A549 (cell line): ENCODE data around the gene KATNIP. TPM values are rescaled to one million over a fixed set of nuclear protein-coding genes. Genes with fewer than 3 reads are reported as not detected.

Experiments used
- ATAC-seq, 2 experiments: fragments of 200-7000 bp in 1 of 2; fragments of >200 bp in 1 of 2; cut with Nextera tagmentation in 1 of 2; cut with Tn5 transposase in 1 of 2; 3 replicates each; pipeline versions ENCODE4 v1.8.0 to v1.9.1; 2018 to 2020; ENCODE audit warnings: mild to moderate bottlenecking in 1 of 2, moderate library complexity in 1 of 2
- CTCF ChIA-PET: fragments of 300-600 bp; sonication (Branson Sonifier 250); formaldehyde crosslinking; extraction: SDS; loops from one replicate; lab custom pipeline; 2021; ENCODE audit warnings: antibody characterized with exemption, inconsistent platforms; lab: Yijun Ruan, JAX
- POLR2A ChIA-PET: fragments of 350-600 bp; formaldehyde crosslinking; extraction: SDS; loops from one replicate; lab custom pipeline; 2021; ENCODE audit warnings: antibody characterized with exemption, inconsistent platforms; lab: Yijun Ruan, JAX
- DNase-seq, 2 experiments: peaks; one replicate each; pipeline versions ENCODE4 v3.0.0 to v3.0.0-alpha.2; 2011 to 2016; ENCODE audit warnings: low read depth in 1 of 2, low spot score in 1 of 2
- FAIRE-seq: peaks from 2 replicates; lab custom pipeline; 2011; peaks lifted over from hg19 to GRCh38; lab: Jason Lieb, UNC
- H3K27ac ChIP-seq, 2 experiments: fragments of >200 bp; sonication (Bioruptor Twin); formaldehyde crosslinking; 3 replicates each; pipeline ENCODE4 v1.5.1; 2016 to 2017
- H3K4me1 ChIP-seq: fragments of >200 bp; sonication (Bioruptor Twin); formaldehyde crosslinking; 3 replicates; pipeline ENCODE4 v1.6.1; 2016
- H3K4me2 ChIP-seq: fragments of >200 bp; sonication (Bioruptor Twin); formaldehyde crosslinking; 3 replicates; pipeline ENCODE4 v1.6.1; 2016
- H3K4me3 ChIP-seq: fragments of >200 bp; sonication (Bioruptor Twin); formaldehyde crosslinking; 3 replicates; pipeline ENCODE4 v1.5.1; 2016
- H3K9me3 ChIP-seq: fragments of >200 bp; sonication (Bioruptor Twin); formaldehyde crosslinking; 3 replicates; pipeline ENCODE4 v1.6.1; 2016
- BCL3 ChIP-seq: fragments of >200 bp; sonication (Bioruptor Twin); formaldehyde crosslinking; IDR thresholded peaks from 3 replicates; pipeline ENCODE4 v1.6.1; 2016
- CBX8 ChIP-seq: fragments of 200-600 bp; sonication (generic); IDR thresholded peaks from 2 replicates; pipeline ENCODE4 v1.6.1; 2016
- CEBPB ChIP-seq, 2 experiments: fragments of >200 bp in 1 of 2; sonication (Bioruptor Twin) in 1 of 2; formaldehyde crosslinking in 1 of 2; IDR thresholded peaks; 2 replicates each; pipeline ENCODE4 v1.6.1; 2012 to 2016
- CHD2 ChIP-seq: fragments of 150-350 bp; IDR thresholded peaks from 2 replicates; pipeline ENCODE4 v1.6.1; 2014; ENCODE audit warnings: low read length; ENCODE audit not compliant: partially characterized antibody
- ELK1 ChIP-seq: fragments of 150-350 bp; IDR thresholded peaks from 2 replicates; pipeline ENCODE4 v1.6.1; 2014; ENCODE audit warnings: low read depth, mild to moderate bottlenecking, low read length
- FOSB ChIP-seq: fragments of 250-450 bp; sonication (Bioruptor Pico); IDR thresholded peaks from 2 replicates; pipeline ENCODE4 v1.5.0; 2020; ENCODE audit warnings: mild to moderate bottlenecking, moderate library complexity
- FOSL2 ChIP-seq, 2 experiments: fragments of 450-650 bp in 1 of 2; fragments of >200 bp in 1 of 2; sonication (Bioruptor Twin) in 1 of 2; formaldehyde crosslinking; IDR thresholded peaks; 2 replicates each; pipeline versions ENCODE4 v1.5.0 to v1.6.1; 2016 to 2020; ENCODE audit warnings: mild to moderate bottlenecking in 1 of 2, moderate library complexity in 1 of 2
- FOXS1 ChIP-seq: fragments of 250-450 bp; sonication (Bioruptor Pico); IDR thresholded peaks from 2 replicates; pipeline ENCODE4 v1.5.0; 2020; ENCODE audit warnings: mild to moderate bottlenecking, moderate library complexity
- GATA3 ChIP-seq: IDR thresholded peaks from 2 replicates; pipeline ENCODE4 v1.6.1; 2012; ENCODE audit warnings: borderline replicate concordance
- KDM5A ChIP-seq: fragments of 200-600 bp; sonication (generic); IDR thresholded peaks from 2 replicates; pipeline ENCODE4 v1.6.1; 2016; ENCODE audit warnings: antibody characterized with exemption, mild to moderate bottlenecking
- MAZ ChIP-seq: fragments of 150-350 bp; IDR thresholded peaks from 2 replicates; pipeline ENCODE4 v1.6.1; 2014; ENCODE audit warnings: antibody characterized with exemption, low read depth, low read length, borderline replicate concordance
- MYC ChIP-seq: IDR thresholded peaks from 2 replicates; pipeline ENCODE4 v1.6.1; 2012; ENCODE audit warnings: mild to moderate bottlenecking, inconsistent platforms, low read length, improper control_type of control experiment, borderline replicate concordance
- NPAS2 ChIP-seq: fragments of 250-450 bp; sonication (Bioruptor Pico); IDR thresholded peaks from 2 replicates; pipeline ENCODE4 v1.8.0; 2022; ENCODE audit warnings: mild to moderate bottlenecking, moderate library complexity, borderline replicate concordance
- PHF8 ChIP-seq: fragments of 200-600 bp; sonication (generic); IDR thresholded peaks from 2 replicates; pipeline ENCODE4 v1.6.1; 2016; ENCODE audit warnings: low read depth, mild to moderate bottlenecking, antibody characterized with exemption, moderate library complexity, borderline replicate concordance
- RCOR1 ChIP-seq: fragments of 150-350 bp; IDR thresholded peaks from 2 replicates; pipeline ENCODE4 v1.6.1; 2014; ENCODE audit warnings: antibody characterized with exemption, low read length, low read depth
- REST ChIP-seq: fragments of 200-600 bp; sonication (generic); IDR thresholded peaks from 2 replicates; pipeline ENCODE4 v1.6.1; 2016; ENCODE audit warnings: antibody characterized with exemption, mild to moderate bottlenecking, moderate library complexity
- SMC3 ChIP-seq: fragments of >200 bp; sonication (Bioruptor Twin); formaldehyde crosslinking; IDR thresholded peaks from 3 replicates; pipeline ENCODE4 v1.6.1; 2018; ENCODE audit warnings: inconsistent platforms
- TFCP2L1 ChIP-seq: fragments of 250-450 bp; sonication (Bioruptor Pico); IDR thresholded peaks from 2 replicates; pipeline ENCODE4 v1.5.0; 2021; ENCODE audit warnings: mild to moderate bottlenecking
- TP53 ChIP-seq: fragments of 250-450 bp; sonication (Bioruptor Pico); IDR thresholded peaks from 2 replicates; pipeline ENCODE4 v1.5.0; 2021; ENCODE audit warnings: mild to moderate bottlenecking, moderate library complexity
- ZC3H11A ChIP-seq: fragments of 450-650 bp; IDR thresholded peaks from 2 replicates; pipeline ENCODE4 v1.6.1; 2014; ENCODE audit warnings: antibody characterized with exemption, mild to moderate bottlenecking
- WGBS: methylation state at CpG from one replicate; pipeline ENCODE4 v1.1.6; 2017; ENCODE audit errors: missing lambda C conversion rate; 5-methylcytosine and 5-hydroxymethylcytosine counted together
- polyA plus RNA-seq, 4 experiments: library from polyadenylated mRNA; depleted of rRNA in 3 of 4; stranded (reverse); fragments of >200 nt; fragmentation: RNase III in 1 of 4; extraction: RNeasy Plus Mini Kit Qiagen cat#74134 plus additional on column Dnase treatment in 1 of 4; gene quantifications; 2 replicates in 3 of 4; 3 replicates in 1 of 4; pipeline ENCODE4 v1.2.3, GENCODE V29; 2011 to 2017

The KATNIP gene
- polyA plus RNA-seq, 2 of the 4 experiments (the other 2 are of a cell fraction) = 12.8 to 27.1 TPM

- TF ChIP-seq NPAS2 = no peak
- no peak for TF ChIP-seq TP53 (CRISPR knock-in tag)
- TF ChIP-seq TFCP2L1 (CRISPR knock-in tag) = no peak
- no peak for TF ChIP-seq FOXS1
- no peak for TF ChIP-seq KDM5A
- no peak for TF ChIP-seq REST
- TF ChIP-seq CEBPB (IDR thresholded peaks at IDR 0.05) = no peak
- TF ChIP-seq ZC3H11A = no peak
- TF ChIP-seq ELK1 = no peak
- no peak for TF ChIP-seq GATA3
- no peak for TF ChIP-seq MYC
- TF ChIP-seq CBX8 = no peak
- no peak for TF ChIP-seq FOSB
- no peak for TF ChIP-seq PHF8
- no peak for TF ChIP-seq SMC3
- TF ChIP-seq CHD2 = no peak
- DNase-seq (no peak), FAIRE-seq (no peak), ATAC-seq (no peak)
- ChIA-PET POLR2A (no interaction called here), CTCF (no interaction called here)
- H3K4me3 ChIP-seq = no peak overlapping the region
- peak overlapping the region; percentile 79; the same call in 1 of the 3 replicates for H3K4me2 ChIP-seq
- H3K27ac ChIP-seq = no peak overlapping the region
- no peaks in the 10 kb centered on the region for H3K9me3 ChIP-seq
- 89% methylated on average over 4 of the region's 4 CpGs for WGBS
- H3K4me1 ChIP-seq = peaks cover 31% of the 10 kb centered on the region
Observed at GRCh38 chr16:27547134-27547533, 2.8 kb upstream of the KATNIP start.

GRCh38 chr16:27547851-27548250, 2.1 kb upstream of the KATNIP start:
- Histone ChIP-seq H3K27ac (no peak overlapping the region), H3K4me2 (peak overlapping the region; percentile 79), H3K4me3 (no peak overlapping the region), H3K4me1 (peaks cover 31% of the 10 kb centered on the region), H3K9me3 (no peaks in the 10 kb centered on the region)
- ATAC-seq (no peak), DNase-seq (no peak), FAIRE-seq (no peak)
- WGBS = 67% methylated on average over 2 of the region's 2 CpGs
- POLR2A ChIA-PET = no interaction called here
- TF ChIP-seq BCL3 (no peak), FOSL2 (IDR thresholded peaks at IDR 0.05) (no peak), FOSL2 (CRISPR knock-in tag; IDR thresholded peaks at IDR 0.05) (no peak)
- CTCF ChIA-PET = no interaction called here

- CTCF ChIA-PET = interaction anchor here (1.5 kb wide), 1 partner anchor 13 kb away, joined by 3 read pairs; no protein-coding TSS in a partner anchor
- ATAC-seq (peak; percentile 70 to 77), FAIRE-seq (no peak), DNase-seq (peak in 1 of 2 experiments; percentile 43)
- TF ChIP-seq MAZ (no peak), PHF8 (0 out of 2 replicates have a peak, but pooled peaks have one; percentile 34), RCOR1 (no peak)
- peak overlapping the region; percentile 81 for H3K4me3 ChIP-seq
- H3K27ac ChIP-seq = peak overlapping the region; percentile 71 to 95
- peaks cover 31% of the 10 kb centered on the region for H3K4me1 ChIP-seq
- peak overlapping the region; percentile 79 for H3K4me2 ChIP-seq
- 5% methylated on average over 3 of the region's 21 CpGs for WGBS
- POLR2A ChIA-PET = interaction anchor here (0.6 to 1.4 kb wide), 11 partner anchors 9 to 182 kb away, joined by 3 to 10 read pairs (median 4); no protein-coding TSS in a partner anchor
- H3K9me3 ChIP-seq = no peaks in the 10 kb centered on the region
Observed at GRCh38 chr16:27549464-27549745, 539 bp upstream of the KATNIP start.
